NCI-H748 (cell line): ENCODE measurements around the gene TBC1D22A.

Experiments
- DNase-seq: peaks from one replicate; lab custom pipeline; 2025; ENCODE audit not compliant: unreplicated experiment; lab: John Stamatoyannopoulos, UW

The TBC1D22A gene

GRCh38 chr22:46829941-46830715, 67.7 kb downstream of the TBC1D22A start:
- DNase-seq = no peak

GRCh38 chr22:46830841-46831240, 68.4 kb downstream of the TBC1D22A start:
- no peak for DNase-seq

- peak; percentile 39 for DNase-seq
Measured at GRCh38 chr22:46833228-46833627, 70.8 kb downstream of the TBC1D22A start.

GRCh38 chr22:46834021-46834737, 71.7 kb downstream of the TBC1D22A start:
- DNase-seq = no peak

- DNase-seq = no peak
Measured at GRCh38 chr22:46835288-46835687, 72.8 kb downstream of the TBC1D22A start.

- no peak for DNase-seq
Measured at GRCh38 chr22:46835693-46836092, 73.2 kb downstream of the TBC1D22A start.

- no peak for DNase-seq
Measured at GRCh38 chr22:46841522-46841921, 79.1 kb downstream of the TBC1D22A start.

- peak; percentile 25 for DNase-seq
Measured at GRCh38 chr22:46842606-46843005, 80.2 kb downstream of the TBC1D22A start.

GRCh38 chr22:46843821-46844255, 81.4 kb downstream of the TBC1D22A start:
- DNase-seq = no peak

GRCh38 chr22:46844606-46845210, 82.3 kb downstream of the TBC1D22A start:
- no peak for DNase-seq

GRCh38 chr22:46845296-46846149, 83.1 kb downstream of the TBC1D22A start:
- DNase-seq = no peak

- no peak for DNase-seq
Measured at GRCh38 chr22:46846150-46846831, 83.8 kb downstream of the TBC1D22A start.

- DNase-seq = no peak
Measured at GRCh38 chr22:46846832-46847355, 84.4 kb downstream of the TBC1D22A start.

- DNase-seq = no peak
Measured at GRCh38 chr22:46848197-46848596, 85.7 kb downstream of the TBC1D22A start.

- DNase-seq = no peak
Measured at GRCh38 chr22:46849101-46849500, 86.7 kb downstream of the TBC1D22A start.

GRCh38 chr22:46849951-46850350, 87.5 kb downstream of the TBC1D22A start:
- DNase-seq = no peak

GRCh38 chr22:46851311-46851710, 88.9 kb downstream of the TBC1D22A start:
- no peak for DNase-seq

- no peak for DNase-seq
Measured at GRCh38 chr22:46851941-46852340, 89.5 kb downstream of the TBC1D22A start.

GRCh38 chr22:46852771-46853170, 90.3 kb downstream of the TBC1D22A start:
- no peak for DNase-seq

GRCh38 chr22:46853191-46853590, 90.7 kb downstream of the TBC1D22A start:
- DNase-seq = no peak
